Activated B cell treated with CpG ODN at 0.5 μM for 24 hours (primary cell): ENCODE measurements around the gene IRS2. TPM values are rescaled to one million over a fixed set of nuclear protein-coding genes. Genes with fewer than 3 reads are reported as not detected.

Experiments used
- ATAC-seq: fragments of 200-7000 bp; cut with Tn5 transposase; one replicate; pipeline ENCODE4 v1.10.0; 2021; ENCODE audit warnings: low read depth, mild to moderate bottlenecking, moderate library complexity
- CTCF ChIA-PET: fragments of 350-600 bp; sonication (Branson Sonifier 250); formaldehyde crosslinking; loops from one replicate; lab custom pipeline; 2021; ENCODE audit warnings: antibody characterized with exemption; lab: Charles Lee
- POLR2A ChIA-PET: fragments of 350-600 bp; sonication (Branson Sonifier 250); formaldehyde crosslinking; loops from one replicate; lab custom pipeline; 2021; ENCODE audit warnings: antibody characterized with exemption; lab: Charles Lee
- DNase-seq: peaks from one replicate; pipeline ENCODE4 v3.0.0; 2022
- H3K27ac Mint-ChIP-seq: one replicate; pipeline ENCODE4 v1.8.0; 2020; ENCODE audit warnings: mixed read lengths
- H3K27me3 Mint-ChIP-seq: one replicate; pipeline ENCODE4 v1.8.0; 2021; ENCODE audit warnings: mixed read lengths
- H3K36me3 Mint-ChIP-seq: one replicate; pipeline ENCODE4 v1.8.0; 2021; ENCODE audit warnings: low read depth, mixed read lengths
- H3K4me1 Mint-ChIP-seq: one replicate; pipeline ENCODE4 v1.8.0; 2021; ENCODE audit warnings: mixed read lengths
- H3K4me3 Mint-ChIP-seq: one replicate; pipeline ENCODE4 v1.8.0; 2020; ENCODE audit warnings: mild to moderate bottlenecking, mixed read lengths
- H3K9me3 Mint-ChIP-seq: one replicate; pipeline ENCODE4 v1.8.0; 2020; ENCODE audit warnings: mixed read lengths
- intact Hi-C: fragments of 100-400 bp; cut with micrococcal nuclease; formaldehyde crosslinking; loops from one replicate; pipeline ENCODE4 v1.15.1; 2024
- total RNA-seq: library from RNA; stranded (reverse); gene quantifications from 2 replicates; pipeline ENCODE4 v1.2.3, GENCODE V29; 2022
- TF ChIP-seq, protein P1 (sequence below): fragments of 200-600 bp; IDR thresholded peaks from one replicate; pipeline ENCODE4 v1.8.0; 2022; ENCODE audit warnings: antibody characterized with exemption, mild to moderate bottlenecking

The IRS2 gene
- total RNA-seq, 1 donor from 2014 or later = 4.2 TPM

DNA sequence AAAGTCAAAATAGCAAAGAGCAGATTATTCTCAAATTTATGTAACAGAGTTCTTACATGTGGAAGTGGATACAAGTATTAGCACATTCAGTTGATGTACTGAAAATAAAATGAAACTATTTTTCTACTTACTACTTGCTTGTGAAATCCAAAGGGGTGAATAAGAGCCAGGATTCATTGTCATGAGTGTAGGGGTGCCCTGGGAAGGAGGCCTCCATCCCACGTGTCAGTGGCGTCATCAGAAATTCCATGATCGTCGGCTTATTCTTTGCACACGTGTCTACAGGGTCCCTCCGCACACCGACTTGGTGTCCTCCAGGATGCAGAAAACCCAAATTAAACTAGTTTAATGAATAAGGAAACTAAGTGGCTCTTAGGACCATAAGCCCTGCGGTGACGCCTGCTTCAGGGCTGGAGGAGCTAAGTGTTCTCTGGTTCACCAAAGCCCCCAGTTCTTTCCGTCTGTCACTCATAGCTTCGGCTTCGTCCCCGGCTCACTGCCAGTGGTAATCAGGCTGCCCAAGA is 55.5 kb downstream of the IRS2 start:
- DNase-seq (no peak), ATAC-seq (no peak)
- ChIA-PET CTCF (no interaction called here), POLR2A (no interaction called here)
- peaks cover 11% of the 10 kb centered on the region for H3K27me3 Mint-ChIP-seq
- H3K36me3 Mint-ChIP-seq = no peaks in the 10 kb centered on the region
- H3K27ac Mint-ChIP-seq = no peak overlapping the region
- TF ChIP-seq, protein P1, sequence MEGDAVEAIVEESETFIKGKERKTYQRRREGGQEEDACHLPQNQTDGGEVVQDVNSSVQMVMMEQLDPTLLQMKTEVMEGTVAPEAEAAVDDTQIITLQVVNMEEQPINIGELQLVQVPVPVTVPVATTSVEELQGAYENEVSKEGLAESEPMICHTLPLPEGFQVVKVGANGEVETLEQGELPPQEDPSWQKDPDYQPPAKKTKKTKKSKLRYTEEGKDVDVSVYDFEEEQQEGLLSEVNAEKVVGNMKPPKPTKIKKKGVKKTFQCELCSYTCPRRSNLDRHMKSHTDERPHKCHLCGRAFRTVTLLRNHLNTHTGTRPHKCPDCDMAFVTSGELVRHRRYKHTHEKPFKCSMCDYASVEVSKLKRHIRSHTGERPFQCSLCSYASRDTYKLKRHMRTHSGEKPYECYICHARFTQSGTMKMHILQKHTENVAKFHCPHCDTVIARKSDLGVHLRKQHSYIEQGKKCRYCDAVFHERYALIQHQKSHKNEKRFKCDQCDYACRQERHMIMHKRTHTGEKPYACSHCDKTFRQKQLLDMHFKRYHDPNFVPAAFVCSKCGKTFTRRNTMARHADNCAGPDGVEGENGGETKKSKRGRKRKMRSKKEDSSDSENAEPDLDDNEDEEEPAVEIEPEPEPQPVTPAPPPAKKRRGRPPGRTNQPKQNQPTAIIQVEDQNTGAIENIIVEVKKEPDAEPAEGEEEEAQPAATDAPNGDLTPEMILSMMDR = no peak
- no peaks in the 10 kb centered on the region for H3K9me3 Mint-ChIP-seq
- no peak overlapping the region for H3K4me3 Mint-ChIP-seq
- intact Hi-C loops = no loop called here
- no peaks in the 10 kb centered on the region for H3K4me1 Mint-ChIP-seq

DNA sequence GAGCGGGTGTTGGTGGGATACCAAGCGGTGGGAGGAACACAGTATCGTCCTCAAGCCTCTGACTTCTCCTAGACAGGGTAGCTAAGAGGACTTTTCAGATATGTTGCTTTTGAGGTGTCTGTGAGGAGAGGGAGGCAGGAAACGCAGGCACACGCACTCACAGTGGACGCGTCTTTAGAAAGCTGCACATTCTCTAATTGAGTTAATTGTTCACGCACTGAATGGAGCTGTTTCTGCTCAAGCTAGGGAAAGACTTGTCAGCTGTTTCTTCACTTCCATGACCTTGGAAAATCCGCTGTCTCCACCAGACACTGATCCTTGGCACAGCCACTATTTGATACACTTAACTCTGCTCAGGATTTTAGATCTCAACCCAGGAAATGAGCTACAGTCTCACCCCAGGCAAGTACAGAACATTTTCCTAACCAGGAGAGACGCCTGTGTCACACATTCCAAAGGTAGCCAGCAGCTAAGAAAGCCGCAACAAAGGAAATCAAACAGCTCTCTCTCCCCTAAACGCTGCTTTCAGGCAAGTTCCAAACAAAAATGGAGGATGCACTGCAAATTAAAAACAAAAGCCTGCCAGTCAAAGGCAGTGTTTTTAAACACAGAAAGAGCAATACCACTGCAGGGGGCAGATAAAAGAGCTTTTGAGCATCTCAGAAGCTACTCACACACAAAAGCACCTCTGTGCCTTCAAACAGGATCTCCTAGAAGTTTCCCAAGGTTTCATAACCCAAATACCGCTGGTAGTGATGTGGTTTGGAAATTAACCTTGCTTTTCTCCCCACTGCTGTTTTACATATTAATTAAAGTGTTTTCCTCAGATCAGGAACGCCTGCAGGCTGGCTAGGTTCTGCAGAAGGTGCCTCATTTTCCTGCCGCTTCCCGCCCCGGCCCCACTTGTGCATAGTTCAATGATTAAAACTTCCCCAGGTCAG is 57.3 kb downstream of the IRS2 start:
- ATAC-seq = no peak
- ChIA-PET POLR2A (no interaction called here), CTCF (interaction anchor here (1.2 kb wide), 1 partner anchor 583 kb away, joined by 3 read pairs; no protein-coding TSS in a partner anchor)
- Mint-ChIP-seq H3K9me3 (no peaks in the 10 kb centered on the region), H3K4me1 (no peaks in the 10 kb centered on the region), H3K36me3 (no peaks in the 10 kb centered on the region), H3K27ac (no peak overlapping the region), H3K4me3 (no peak overlapping the region), H3K27me3 (peaks cover 11% of the 10 kb centered on the region)
- intact Hi-C loops = no loop called here
- DNase-seq = no peak
- TF ChIP-seq, protein P1 = no peak

DNA sequence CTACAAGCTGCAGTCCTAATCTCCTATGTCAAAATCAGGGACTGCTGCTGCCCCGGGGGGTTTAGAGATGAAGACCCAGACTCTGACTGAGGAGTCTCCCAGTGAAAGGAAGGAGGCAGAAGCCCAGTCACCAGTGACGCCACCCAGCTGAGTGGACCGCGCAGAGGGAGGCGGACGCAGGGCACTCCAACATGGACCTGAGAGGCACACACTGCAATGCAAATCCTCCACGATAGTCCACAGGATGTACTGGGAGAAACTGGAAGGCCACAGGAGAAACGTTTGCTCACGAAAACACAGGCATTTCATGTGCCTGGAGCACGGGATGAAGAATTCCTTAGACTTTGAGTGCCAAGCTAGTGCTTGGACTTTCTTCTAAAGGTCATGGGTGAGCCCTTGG is 58.3 kb downstream of the IRS2 start:
- CTCF ChIA-PET = interaction anchor here (1.2 kb wide), 1 partner anchor 582 kb away, joined by 3 read pairs; no protein-coding TSS in a partner anchor

DNA sequence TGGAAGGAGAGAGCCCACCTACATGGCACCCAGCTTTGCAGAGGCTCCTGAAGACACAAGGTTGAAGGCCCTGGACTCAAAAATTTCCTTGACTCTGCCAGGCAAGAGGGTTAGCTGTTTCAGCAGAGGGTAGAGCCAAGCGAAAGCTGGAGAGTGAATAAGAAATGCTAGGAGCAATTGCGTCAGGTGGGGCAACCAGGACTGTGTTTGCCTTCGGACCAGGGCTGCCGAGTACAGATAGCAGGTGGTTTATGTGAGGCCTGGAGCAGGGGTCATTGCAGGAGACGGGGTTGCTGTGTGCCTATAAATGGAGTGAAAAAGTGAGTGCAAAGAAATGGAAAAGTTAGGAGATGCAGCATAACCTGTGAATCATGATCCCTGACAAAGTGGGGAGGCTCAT is 59.1 kb downstream of the IRS2 start:
- H3K9me3 Mint-ChIP-seq = no peaks in the 10 kb centered on the region
- no peak for DNase-seq
- no peaks in the 10 kb centered on the region for H3K36me3 Mint-ChIP-seq
- H3K4me3 Mint-ChIP-seq = no peak overlapping the region
- intact Hi-C loops = no loop called here
- TF ChIP-seq, protein P1 = no peak
- H3K27me3 Mint-ChIP-seq = peaks cover 7% of the 10 kb centered on the region
- no peak overlapping the region for H3K27ac Mint-ChIP-seq
- ATAC-seq = no peak
- POLR2A ChIA-PET = no interaction called here
- H3K4me1 Mint-ChIP-seq = no peaks in the 10 kb centered on the region
- CTCF ChIA-PET = no interaction called here

More for the DNA sequence above, 58.3 kb downstream of the IRS2 start:
- Mint-ChIP-seq H3K27me3 (peaks cover 7% of the 10 kb centered on the region), H3K36me3 (no peaks in the 10 kb centered on the region), H3K4me1 (no peaks in the 10 kb centered on the region), H3K4me3 (no peak overlapping the region), H3K27ac (no peak overlapping the region), H3K9me3 (no peaks in the 10 kb centered on the region)
- POLR2A ChIA-PET = no interaction called here
- TF ChIP-seq, protein P1 = no peak
- DNase-seq (no peak), ATAC-seq (no peak)
- intact Hi-C loops = no loop called here

DNA sequence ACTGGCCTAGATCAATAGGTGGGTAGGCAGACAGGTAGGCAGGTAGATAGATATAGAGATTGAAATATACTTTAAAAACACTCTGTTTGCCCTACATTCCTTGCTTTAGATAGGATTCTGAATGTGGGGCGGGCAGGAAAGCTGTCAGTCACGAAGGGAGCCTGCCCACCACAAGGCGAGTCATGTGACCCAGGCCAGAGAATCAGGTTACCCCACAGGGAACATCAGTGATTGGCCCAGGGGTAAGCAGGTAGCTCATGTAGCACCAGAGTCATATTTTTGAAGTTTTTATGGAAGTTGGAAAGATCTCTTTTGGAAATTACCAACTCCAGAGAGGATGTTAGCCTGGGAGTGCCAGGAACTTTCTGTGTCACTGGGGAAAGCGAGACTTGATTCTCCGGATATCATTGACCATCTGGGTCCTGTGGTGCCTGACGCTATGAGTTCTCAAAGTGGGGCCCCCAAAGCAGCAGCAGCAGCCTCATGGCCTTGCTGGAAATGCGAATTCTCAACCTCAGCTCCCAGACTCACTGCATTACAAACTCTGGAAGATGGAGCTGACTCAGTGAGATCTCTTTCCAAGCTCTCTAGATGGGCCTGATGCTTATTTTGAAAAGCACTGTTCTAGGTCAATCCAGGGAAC is 60.3 kb downstream of the IRS2 start:
- no peaks in the 10 kb centered on the region for H3K9me3 Mint-ChIP-seq
- H3K36me3 Mint-ChIP-seq = no peaks in the 10 kb centered on the region
- CTCF ChIA-PET = no interaction called here
- TF ChIP-seq, protein P1 = no peak
- POLR2A ChIA-PET = no interaction called here
- no peak for ATAC-seq
- no peaks in the 10 kb centered on the region for H3K4me1 Mint-ChIP-seq
- H3K4me3 Mint-ChIP-seq = no peak overlapping the region
- no peak overlapping the region for H3K27ac Mint-ChIP-seq
- intact Hi-C loops = no loop called here
- DNase-seq = no peak
- peaks cover 7% of the 10 kb centered on the region for H3K27me3 Mint-ChIP-seq
